Transverse colon (tissue), 4 donors: ENCODE measurements around the gene TLCD3A.

Experiments
- CTCF ChIP-seq, 5 experiments: fragments of 200-600 bp in 3 of 5; fragments of 450-650 bp in 2 of 5; sonication (generic) in 3 of 5; IDR thresholded peaks; 1 replicate in 2 of 5; 2 replicates in 3 of 5; pipeline ENCODE4 v1.5.1; 2016 to 2017; ENCODE audit warnings: antibody characterized with exemption in 5 of 5, inconsistent platforms in 3 of 5, mild to moderate bottlenecking in 2 of 5, moderate library complexity in 1 of 5
- POLR2A ChIP-seq: fragments of 450-650 bp; IDR thresholded peaks from one replicate; pipeline ENCODE4 v1.6.1; 2016; ENCODE audit warnings: antibody characterized with exemption, mild to moderate bottlenecking, moderate library complexity
- POLR2AphosphoS5 ChIP-seq, 3 donors: sonication (generic); formaldehyde crosslinking; IDR thresholded peaks; one replicate each; pipeline ENCODE4 v1.6.1; 2016; ENCODE audit warnings: antibody characterized with exemption in 3 of 3

- TF ChIP-seq CTCF (IDR thresholded peaks at IDR 0.05): no peak
- TF ChIP-seq POLR2A: no peak
- TF ChIP-seq POLR2AphosphoS5 (IDR thresholded peaks at IDR 0.05): no peak
Measured at GRCh38 chr17:787641-788221, 55.3 kb downstream of the TLCD3A start.
